Measurements from ENCODE around the gene SEC24B.
"Not testable (repeated sequence)": the region's sequence is repeated elsewhere in the genome, so short reads cannot be mapped to it uniquely, and the experiment has no call there.

The SEC24B gene

GRCh38 chr4:109506890-109507289 lies 73.3 kb downstream of the SEC24B start:
- no peak for DNase-seq (ENCODE audit: low read depth in 2 of 2)

GRCh38 chr4:109510687-109511086 lies 77.1 kb downstream of the SEC24B start:
- no peak for DNase-seq (ENCODE audit: low read depth in 2 of 2)

GRCh38 chr4:109511414-109511813 lies 77.8 kb downstream of the SEC24B start:
- no peak for DNase-seq (ENCODE audit: low read depth in 2 of 2)

- DNase-seq (ENCODE audit: low read depth in 2 of 2), result not testable (repeated sequence)
Measured at GRCh38 chr4:109513368-109513767, 79.8 kb downstream of the SEC24B start.

- no peak for DNase-seq (ENCODE audit: low read depth in 2 of 2)
Measured at GRCh38 chr4:109532182-109532581, 98.6 kb downstream of the SEC24B start.

- no peak for DNase-seq (ENCODE audit: low read depth in 2 of 2)
Measured at GRCh38 chr4:109545401-109545800, 111.8 kb downstream of the SEC24B start.

GRCh38 chr4:109547394-109547793 lies 113.8 kb downstream of the SEC24B start:
- DNase-seq (ENCODE audit: low read depth in 2 of 2), result no peak

- DNase-seq (ENCODE audit: low read depth in 2 of 2), result no peak
Measured at GRCh38 chr4:109548655-109549054, 115.0 kb downstream of the SEC24B start.

GRCh38 chr4:109552237-109552636 lies 118.6 kb downstream of the SEC24B start:
- no peak for DNase-seq (ENCODE audit: low read depth in 2 of 2)

GRCh38 chr4:109553130-109553529 lies 119.5 kb downstream of the SEC24B start:
- no peak for DNase-seq (ENCODE audit: low read depth in 2 of 2)

GRCh38 chr4:109554971-109555370 lies 121.4 kb downstream of the SEC24B start:
- no peak for DNase-seq (ENCODE audit: low read depth in 2 of 2)

GRCh38 chr4:109557433-109557832 lies 123.8 kb downstream of the SEC24B start:
- no peak for DNase-seq (ENCODE audit: low read depth in 2 of 2)

GRCh38 chr4:109558095-109558494 lies 124.5 kb downstream of the SEC24B start:
- not testable (repeated sequence) for DNase-seq (ENCODE audit: low read depth in 2 of 2)

GRCh38 chr4:109559625-109559982 lies 126.0 kb downstream of the SEC24B start:
- DNase-seq (ENCODE audit: low read depth in 2 of 2), result peak in 1 of 2 donors; percentile 13

- DNase-seq (ENCODE audit: low read depth in 2 of 2), result peak; percentile 75
Measured at GRCh38 chr4:109559983-109560686, 126.5 kb downstream of the SEC24B start, which contains the start of gene MCUB. MCUB (plus strand) TSS chr4:109560246; CDS start chr4:109560338, 92 bp downstream.

GRCh38 chr4:109560687-109561461 lies 127.3 kb downstream of the SEC24B start:
- peak; percentile 14 to 24 for DNase-seq (ENCODE audit: low read depth in 2 of 2)

- DNase-seq (ENCODE audit: low read depth in 2 of 2), result no peak
Measured at GRCh38 chr4:109562457-109563239, 129.0 kb downstream of the SEC24B start.

- DNase-seq (ENCODE audit: low read depth in 2 of 2), result no peak
Measured at GRCh38 chr4:109571494-109571893, 137.9 kb downstream of the SEC24B start.

- no peak for DNase-seq (ENCODE audit: low read depth in 2 of 2)
Measured at GRCh38 chr4:109572154-109572553, 138.5 kb downstream of the SEC24B start.

- no peak for DNase-seq (ENCODE audit: low read depth in 2 of 2)
Measured at GRCh38 chr4:109574443-109574850, 140.8 kb downstream of the SEC24B start.

- no peak for DNase-seq (ENCODE audit: low read depth in 2 of 2)
Measured at GRCh38 chr4:109574931-109575804, 141.6 kb downstream of the SEC24B start.

Data from stimulated activated CD8-positive, alpha-beta memory T cell treated with anti-CD3 and anti-CD28 coated beads, Interleukin-7, amount 100 ng/mL, for 1 hour (primary cell).